SU-DHL-6 (cell line): Measurements from ENCODE around the gene LYZL2.
A peak's percentile ranks its signal among the peaks of the same experiment; 100 is the strongest.
"Not testable (repeated sequence)": the region's sequence is repeated elsewhere in the genome, so short reads cannot be mapped to it uniquely, and the experiment has no call there.

Source experiments
- H2AFZ ChIP-seq: fragments of 200-600 bp; sonication (generic); 2 replicates; pipeline ENCODE4 v1.6.1; 2014; ENCODE audit warnings: low read depth, mild to moderate bottlenecking, moderate library complexity, mixed read lengths, antibody characterized with exemption, low read length; ENCODE audit not compliant: severe bottlenecking
- H3F3A ChIP-seq: fragments of 200-600 bp; shearing (Covaris generic); 2 replicates; pipeline ENCODE4 v1.6.0; 2016; ENCODE audit warnings: antibody characterized with exemption, mild to moderate bottlenecking; ENCODE audit not compliant: insufficient read depth
- H3K27ac ChIP-seq: fragments of 200-600 bp; sonication (generic); 2 replicates; pipeline ENCODE4 v1.5.1; 2016; ENCODE audit warnings: low read depth, mild to moderate bottlenecking, low read length, moderate library complexity, mixed read lengths
- H3K27me3 ChIP-seq: fragments of 200-600 bp; sonication (generic), shearing (Covaris generic); 2 replicates; pipeline ENCODE4 v1.6.0; 2014; ENCODE audit warnings: mild to moderate bottlenecking, low read length
- H3K36me3 ChIP-seq: fragments of 200-600 bp; sonication (generic); 2 replicates; pipeline ENCODE4 v1.6.1; 2014; ENCODE audit warnings: mild to moderate bottlenecking, low read length, mixed read lengths
- H3K4me2 ChIP-seq: fragments of 300-600, 200-600 bp; shearing (Covaris generic), sonication (generic); 2 replicates; pipeline ENCODE4 v1.6.0; 2014; ENCODE audit warnings: low read length, low read depth, mild to moderate bottlenecking; ENCODE audit not compliant: poor library complexity, severe bottlenecking
- H3K4me3 ChIP-seq: fragments of 200-600 bp; sonication (generic); 2 replicates; pipeline ENCODE4 v1.5.1; 2014; ENCODE audit warnings: antibody characterized with exemption, low read length, mild to moderate bottlenecking, mixed read lengths; ENCODE audit not compliant: insufficient read depth, poor library complexity, severe bottlenecking
- H3K79me2 ChIP-seq: fragments of 200-600 bp; sonication (generic); 2 replicates; pipeline ENCODE4 v1.6.1; 2014; ENCODE audit warnings: mild to moderate bottlenecking, low read length, moderate library complexity; ENCODE audit not compliant: insufficient read depth
- H3K9ac ChIP-seq: fragments of 200-600 bp; sonication (generic); 2 replicates; pipeline ENCODE4 v1.7.0; 2014; ENCODE audit warnings: mild to moderate bottlenecking, low read length
- H3K9me2 ChIP-seq: fragments of 200-600 bp; sonication (generic); replicated peaks from 2 replicates; pipeline ENCODE4 v1.6.1; 2014; ENCODE audit warnings: low read length; ENCODE audit not compliant: insufficient read depth
- H3K9me3 ChIP-seq: fragments of 200-600 bp; sonication (generic); 2 replicates; pipeline ENCODE4 v1.6.1; 2014; ENCODE audit warnings: low read length, mixed read lengths; ENCODE audit not compliant: insufficient read depth
- H4K20me1 ChIP-seq: fragments of 200-600 bp; sonication (generic); 2 replicates; pipeline ENCODE4 v1.6.1; 2014; ENCODE audit warnings: low read depth, mild to moderate bottlenecking, antibody characterized with exemption, low read length, moderate library complexity, mixed read lengths
- EZH2phosphoT487 ChIP-seq: fragments of 200-600 bp; sonication (generic), shearing (Covaris generic); conservative IDR thresholded peaks from 2 replicates; pipeline ENCODE4 v1.6.1; 2018; ENCODE audit warnings: mild to moderate bottlenecking, antibody characterized with exemption, low read length, moderate library complexity, mixed read lengths
- TF ChIP-seq, protein P1 (sequence below): fragments of 200-600 bp; sonication (generic); IDR thresholded peaks from one replicate; pipeline ENCODE4 v1.5.1; 2017; ENCODE audit warnings: antibody characterized with exemption, mild to moderate bottlenecking, low read length, moderate library complexity; ENCODE audit not compliant: insufficient read depth, poor library complexity, severe bottlenecking

The LYZL2 gene

DNA sequence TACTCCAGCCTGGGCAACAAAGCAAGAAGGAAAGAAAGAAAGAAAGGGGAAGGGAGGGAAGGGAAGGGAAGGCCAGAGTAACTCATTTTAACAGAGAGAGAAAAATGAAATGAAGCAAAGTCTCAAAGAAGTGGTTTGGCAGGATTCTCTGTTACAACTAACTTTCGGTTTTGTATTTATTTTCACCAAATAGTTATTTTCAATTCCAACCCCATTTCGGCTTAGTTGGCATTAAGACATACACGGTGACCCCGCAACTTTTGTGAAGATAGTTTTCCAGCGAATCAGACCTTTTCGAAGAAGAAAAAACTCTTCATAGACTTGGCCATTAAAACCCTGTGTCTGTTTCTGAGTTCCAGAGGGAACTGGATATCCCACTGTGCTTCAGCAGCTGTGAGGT lies 45.2 kb upstream of the LYZL2 start:
- H3K36me3 ChIP-seq: no peaks in the 10 kb centered on the region
- H3K27ac ChIP-seq: no peak overlapping the region
- no peak overlapping the region for H3K9ac ChIP-seq
- no peaks in the 10 kb centered on the region for H3K9me2 ChIP-seq
- H3F3A ChIP-seq: no peaks in the 10 kb centered on the region
- H4K20me1 ChIP-seq: no peaks in the 10 kb centered on the region
- TF ChIP-seq, protein P1, sequence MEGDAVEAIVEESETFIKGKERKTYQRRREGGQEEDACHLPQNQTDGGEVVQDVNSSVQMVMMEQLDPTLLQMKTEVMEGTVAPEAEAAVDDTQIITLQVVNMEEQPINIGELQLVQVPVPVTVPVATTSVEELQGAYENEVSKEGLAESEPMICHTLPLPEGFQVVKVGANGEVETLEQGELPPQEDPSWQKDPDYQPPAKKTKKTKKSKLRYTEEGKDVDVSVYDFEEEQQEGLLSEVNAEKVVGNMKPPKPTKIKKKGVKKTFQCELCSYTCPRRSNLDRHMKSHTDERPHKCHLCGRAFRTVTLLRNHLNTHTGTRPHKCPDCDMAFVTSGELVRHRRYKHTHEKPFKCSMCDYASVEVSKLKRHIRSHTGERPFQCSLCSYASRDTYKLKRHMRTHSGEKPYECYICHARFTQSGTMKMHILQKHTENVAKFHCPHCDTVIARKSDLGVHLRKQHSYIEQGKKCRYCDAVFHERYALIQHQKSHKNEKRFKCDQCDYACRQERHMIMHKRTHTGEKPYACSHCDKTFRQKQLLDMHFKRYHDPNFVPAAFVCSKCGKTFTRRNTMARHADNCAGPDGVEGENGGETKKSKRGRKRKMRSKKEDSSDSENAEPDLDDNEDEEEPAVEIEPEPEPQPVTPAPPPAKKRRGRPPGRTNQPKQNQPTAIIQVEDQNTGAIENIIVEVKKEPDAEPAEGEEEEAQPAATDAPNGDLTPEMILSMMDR: no peak
- no peak for TF ChIP-seq EZH2phosphoT487
- no peaks in the 10 kb centered on the region for H3K79me2 ChIP-seq
- no peaks in the 10 kb centered on the region for H3K27me3 ChIP-seq
- H2AFZ ChIP-seq: no peak overlapping the region
- H3K9me3 ChIP-seq: no peaks in the 10 kb centered on the region
- H3K4me3 ChIP-seq: no peak overlapping the region
- H3K4me2 ChIP-seq: no peak overlapping the region

DNA sequence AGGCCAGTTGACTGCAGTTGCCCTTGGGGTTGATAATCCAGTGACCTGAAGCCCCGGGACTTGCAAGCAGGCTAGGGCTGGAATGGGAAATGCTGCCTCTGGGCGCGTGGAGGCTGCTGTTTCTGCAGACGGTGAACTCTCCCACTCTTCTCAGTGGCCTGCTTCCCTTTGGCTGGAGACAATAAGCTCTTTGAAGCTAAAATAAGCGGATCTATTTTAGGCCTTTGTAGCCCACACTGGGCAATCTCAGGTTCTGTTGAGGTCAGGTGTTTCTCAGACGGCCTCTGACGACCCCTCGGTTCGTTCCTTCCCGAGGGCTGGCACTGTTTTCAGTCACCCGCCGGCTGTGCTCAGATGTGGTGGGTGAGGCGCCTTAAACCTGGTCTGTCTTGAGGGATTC lies 43.7 kb upstream of the LYZL2 start:
- not testable (repeated sequence) for H3K27me3 ChIP-seq, H3K9ac ChIP-seq, H4K20me1 ChIP-seq, H3K4me3 ChIP-seq, H3K27ac ChIP-seq, H3K9me3 ChIP-seq, H3K36me3 ChIP-seq, H3F3A ChIP-seq, H3K79me2 ChIP-seq, H2AFZ ChIP-seq, H3K9me2 ChIP-seq, H3K4me2 ChIP-seq

DNA sequence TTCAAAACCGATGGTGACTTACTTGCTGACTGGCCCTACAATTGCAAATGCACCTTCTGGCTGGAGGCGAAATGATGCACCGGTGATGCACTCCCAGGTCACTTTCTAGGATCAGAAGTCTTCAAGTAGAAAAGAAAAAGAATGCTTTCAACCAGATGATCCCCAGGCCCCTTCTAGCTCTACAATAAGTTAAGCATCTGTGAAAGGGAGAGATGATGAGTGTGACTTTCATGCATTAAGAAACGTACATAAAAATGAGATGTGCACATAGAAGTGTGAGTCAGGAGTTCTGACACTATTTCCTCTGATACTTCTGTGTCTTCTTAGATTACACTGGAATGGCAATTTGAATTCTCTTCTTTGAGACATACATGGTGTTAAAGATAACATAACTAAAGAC lies 42.8 kb upstream of the LYZL2 start:
- H3K79me2 ChIP-seq, H3K27me3 ChIP-seq, H2AFZ ChIP-seq, H3K27ac ChIP-seq, H3K4me2 ChIP-seq, H3K9me2 ChIP-seq, H3K9me3 ChIP-seq, H3K9ac ChIP-seq, H3F3A ChIP-seq, H3K36me3 ChIP-seq, H3K4me3 ChIP-seq, H4K20me1 ChIP-seq: not testable (repeated sequence)

DNA sequence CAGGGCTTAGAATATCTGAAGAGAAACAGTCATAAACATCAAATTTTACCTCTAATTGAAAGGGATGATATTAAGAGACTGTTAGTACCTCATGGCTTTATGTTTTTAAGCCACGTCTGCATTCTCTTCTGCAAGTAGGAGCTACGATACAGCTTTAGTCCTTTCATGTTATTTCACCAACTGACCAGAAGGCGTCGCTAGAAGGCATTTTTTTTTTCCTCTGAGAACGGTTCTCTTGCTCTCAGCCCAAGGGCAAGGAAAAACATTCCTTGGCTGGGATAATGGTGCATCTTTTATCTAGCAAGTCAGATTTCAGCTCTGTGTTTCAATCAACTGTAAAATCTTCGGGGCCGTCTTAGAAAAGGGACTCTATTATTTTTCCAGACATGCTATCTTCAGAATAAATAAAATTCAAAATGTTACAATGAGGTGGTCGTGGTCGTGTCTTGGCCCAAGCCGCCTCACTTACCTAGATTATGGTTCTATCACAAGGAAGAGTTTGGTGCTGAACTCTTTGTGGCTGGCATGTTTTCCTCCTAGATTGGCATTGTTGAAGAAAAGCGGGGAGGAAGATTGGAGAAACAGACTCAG lies 41.6 kb upstream of the LYZL2 start:
- H3K4me2 ChIP-seq: peak overlapping the region; percentile 19
- no peaks in the 10 kb centered on the region for H3F3A ChIP-seq
- H3K27me3 ChIP-seq: no peaks in the 10 kb centered on the region
- no peak overlapping the region for H3K27ac ChIP-seq
- no peaks in the 10 kb centered on the region for H3K9me2 ChIP-seq
- no peaks in the 10 kb centered on the region for H3K79me2 ChIP-seq
- H3K9me3 ChIP-seq: no peaks in the 10 kb centered on the region
- no peak overlapping the region for H2AFZ ChIP-seq
- H3K36me3 ChIP-seq: no peaks in the 10 kb centered on the region
- H4K20me1 ChIP-seq: no peaks in the 10 kb centered on the region
- H3K9ac ChIP-seq: no peak overlapping the region
- H3K4me3 ChIP-seq: no peak overlapping the region
- TF ChIP-seq, protein P1: peak; percentile 48
- TF ChIP-seq EZH2phosphoT487: no peak

DNA sequence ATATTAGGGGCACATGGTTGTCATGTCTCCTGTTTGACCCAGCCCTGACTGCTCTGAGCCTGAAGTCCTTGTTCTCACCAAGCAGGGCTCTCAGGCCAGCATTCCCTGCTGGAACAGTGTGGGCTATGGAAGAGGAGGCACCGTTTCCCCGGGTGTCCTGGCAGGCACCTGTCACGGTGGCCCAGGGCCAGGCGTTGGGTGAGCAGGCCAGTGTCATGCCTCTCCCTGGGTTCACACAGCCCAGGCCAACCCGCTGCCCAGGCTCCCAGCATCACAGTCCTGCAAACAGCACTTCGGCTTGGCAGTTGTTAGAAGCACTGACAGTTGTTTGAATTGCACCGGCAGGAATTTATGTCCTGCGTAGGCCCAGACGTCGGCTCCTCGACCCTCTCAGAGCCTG lies 38.4 kb upstream of the LYZL2 start:
- not testable (repeated sequence) for H3K4me3 ChIP-seq, H3F3A ChIP-seq, H3K9me2 ChIP-seq, H4K20me1 ChIP-seq, H3K27ac ChIP-seq, H2AFZ ChIP-seq, H3K36me3 ChIP-seq, H3K27me3 ChIP-seq, H3K79me2 ChIP-seq, H3K9ac ChIP-seq, H3K4me2 ChIP-seq, H3K9me3 ChIP-seq

DNA sequence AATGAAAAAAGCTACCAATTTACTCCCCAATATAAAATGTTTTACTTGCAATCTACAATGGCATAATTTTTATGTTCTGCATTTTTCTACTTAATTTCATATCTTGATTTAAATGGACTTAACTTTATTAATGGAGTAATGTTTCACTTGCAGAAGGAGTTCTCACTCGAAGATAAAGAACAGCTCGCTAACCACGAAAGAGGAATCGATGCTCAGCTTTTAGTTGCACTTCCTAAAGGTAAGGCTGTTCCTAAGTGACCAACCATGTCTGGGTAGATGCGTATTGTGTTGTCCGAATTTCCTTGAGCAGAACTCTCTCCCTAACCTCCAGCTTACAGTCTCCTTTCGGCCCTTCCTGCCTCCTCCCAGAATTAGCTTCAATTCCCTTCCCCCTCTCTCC lies 33.9 kb upstream of the LYZL2 start:
- not testable (repeated sequence) for H3K9ac ChIP-seq, H3K4me3 ChIP-seq, H2AFZ ChIP-seq, H3K27ac ChIP-seq, H3K4me2 ChIP-seq, H3K9me2 ChIP-seq, H3K36me3 ChIP-seq, H3K9me3 ChIP-seq, H3K79me2 ChIP-seq, H4K20me1 ChIP-seq, H3F3A ChIP-seq, H3K27me3 ChIP-seq
